ENCODE measurements around the gene SLC38A11. TPM values are rescaled to one million over a fixed set of nuclear protein-coding genes. Genes with fewer than 3 reads are reported as not detected.

SLC38A11 gene
- total and polyA plus RNA-seq, 2 of the 13 experiments (the other 11 are each of a cell fraction or from before 2014, with no cell fraction given): 14.0 to 14.3 TPM

DNA sequence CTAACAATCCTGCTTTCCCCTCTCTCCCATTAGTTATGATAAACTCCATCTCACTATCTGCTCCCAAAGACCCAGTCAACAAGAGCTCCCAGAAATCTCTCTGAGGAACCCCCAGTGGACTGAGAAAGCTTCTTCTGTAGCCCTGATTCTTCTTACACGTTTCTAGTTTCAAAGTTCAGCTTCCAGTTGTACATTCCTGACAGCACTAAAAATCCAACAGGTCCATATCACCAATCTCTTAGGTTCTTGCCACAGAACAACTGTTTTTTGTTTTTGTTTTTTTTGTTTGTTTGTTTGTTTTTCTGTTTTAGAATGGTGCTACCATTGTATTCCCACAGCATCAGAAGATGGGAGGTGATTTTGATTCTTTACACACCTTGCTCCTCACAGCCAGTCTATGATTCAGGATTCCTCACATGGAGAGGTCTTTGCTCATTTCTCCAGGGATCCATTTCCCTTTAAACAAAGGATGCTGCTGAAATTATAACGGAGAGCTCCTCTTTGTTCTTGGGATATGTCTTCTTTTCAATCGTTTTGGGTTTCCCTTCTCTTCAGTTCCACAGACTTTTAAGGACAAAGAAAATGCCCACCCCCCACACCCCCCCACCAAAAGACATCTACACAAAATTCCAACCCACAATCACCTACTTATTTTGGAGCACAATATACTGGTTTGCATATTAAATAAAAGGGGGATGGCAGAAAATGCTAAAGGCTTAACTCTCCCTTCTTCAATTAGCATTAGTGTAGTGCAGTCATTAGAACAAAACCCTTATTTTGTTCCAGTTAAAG, 57.7 kb downstream of the SLC38A11 start (continued):
- TF ChIP-seq ZSCAN22 (CRISPR knock-in tag; IDR thresholded peaks at IDR 0.05): 0 out of 2 replicates have a peak, but pooled peaks have one; percentile 41
- TF ChIP-seq ZNF20 (CRISPR knock-in tag; IDR thresholded peaks at IDR 0.05): 0 out of 2 replicates have a peak, but pooled peaks have one; percentile 24
- 0 out of 2 replicates have a peak, but pooled peaks have one; percentile 33 for TF ChIP-seq ZNF775 (CRISPR knock-in tag; IDR thresholded peaks at IDR 0.05; ENCODE audit: borderline replicate concordance)
- no peak for TF ChIP-seq RORA (CRISPR knock-in tag; IDR thresholded peaks at IDR 0.05)
- peak; percentile 51; the same call in 1 of the 2 replicates for TF ChIP-seq MEIS1 (CRISPR knock-in tag; IDR thresholded peaks at IDR 0.05; ENCODE audit: borderline replicate concordance)

DNA sequence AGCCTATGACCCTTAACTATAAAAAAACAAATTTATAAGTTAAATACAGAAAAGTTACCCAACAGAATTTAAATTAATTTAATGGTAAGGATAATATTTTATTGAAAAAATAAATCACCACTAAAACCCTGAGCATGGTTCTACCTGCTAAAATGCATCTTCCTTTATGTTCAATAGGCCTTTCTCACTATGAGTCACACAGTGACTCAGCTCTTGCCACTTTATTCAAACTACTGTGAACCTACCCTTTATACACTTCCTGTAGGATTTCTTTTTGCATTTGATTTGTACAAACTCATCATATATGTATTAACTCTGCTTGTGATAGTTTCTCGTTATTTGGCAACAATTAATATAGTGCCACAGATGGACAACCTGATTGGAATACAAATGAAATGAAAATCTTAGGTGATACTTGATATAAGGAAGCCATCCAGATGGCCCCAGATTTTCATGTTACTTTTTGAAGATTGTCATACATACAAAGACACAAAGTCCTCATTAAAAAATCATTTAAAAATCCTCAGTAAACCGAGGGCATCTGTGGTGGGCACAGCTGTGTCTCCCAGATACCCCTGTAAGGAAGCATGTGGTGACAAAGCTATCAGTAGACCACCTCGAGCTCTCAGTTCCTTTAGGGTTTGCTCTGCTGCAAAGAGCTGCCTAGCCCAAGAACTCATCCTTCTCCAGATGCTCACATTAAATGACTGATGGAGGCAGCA, 58.5 kb downstream of the SLC38A11 start:
- ChIA-PET POLR2A (interaction anchor here (0.6 to 2.1 kb wide), 7 partner anchors 8 to 55 kb away, joined by 3 to 14 read pairs (median 5); partner anchors contain the start of gene COBLL1), CTCF (ENCODE audit: low intra/inter-chr PET ratio, low total read pairs) (no interaction called here)
- Histone ChIP-seq H4K20me1 (ENCODE audit: insufficient read depth, low read length) (no peaks in the 10 kb centered on the region), H2AFZ (ENCODE audit: low read length) (peak overlapping the region; percentile 73), H3K9me3 (ENCODE audit: low read length) (no peaks in the 10 kb centered on the region), H3K27me3 (ENCODE audit: control insufficient read depth in 1 of 2, insufficient read depth in 2 of 2, low read length in 2 of 2) (no peaks in the 10 kb centered on the region), H3K4me1 (ENCODE audit: insufficient read depth, low read length) (peaks cover 34% of the 10 kb centered on the region), H3K9ac (ENCODE audit: insufficient read depth, low read depth, low read length) (0 out of 2 replicates have a peak overlapping the region, but pooled peaks have one; percentile 4), H3K4me3 (replicated peaks in 1 of 3; ENCODE audit: insufficient read depth in 1 of 3, low read depth in 2 of 3, low read length in 3 of 3) (no peak overlapping the region), H3K36me3 (replicated peaks in 1 of 2; ENCODE audit: control insufficient read depth in 1 of 2, insufficient read depth in 2 of 2, low read length in 2 of 2) (no peaks in the 10 kb centered on the region), H3K79me2 (ENCODE audit: insufficient read depth, low read length) (no peaks in the 10 kb centered on the region), H3K4me2 (ENCODE audit: low read depth, low read length) (no peak overlapping the region; the same call in 1 of the 2 replicates), H3K27ac (ENCODE audit: extremely low read length, insufficient read depth, low read length) (peak overlapping the region; percentile 41)
- peak; percentile 63 for DNase-seq (ENCODE audit: low spot score)
- BruUV-seq (replicated peaks): no TSS peak
- peak; percentile 69 for ATAC-seq
- 57% methylated on average over 3 of the region's 3 CpGs for WGBS (ENCODE audit: low lambda C conversion rate)
- in situ Hi-C loops (cut with HindIII; ENCODE audit: extremely low pct_ligation_motif_present, low pct_unique_long_range_greater_than_20kb): no loop called here
- intact Hi-C loops (cut with micrococcal nuclease; ENCODE audit: unreplicated experiment): loop anchor here (5.0 kb wide), 1 partner anchor 54 kb away; the partner anchor contains the start of gene COBLL1
- FAIRE-seq: no peak
- TF ChIP-seq DR1 (CRISPR knock-in tag; IDR thresholded peaks at IDR 0.05): no peak
- TF ChIP-seq, protein P1, sequence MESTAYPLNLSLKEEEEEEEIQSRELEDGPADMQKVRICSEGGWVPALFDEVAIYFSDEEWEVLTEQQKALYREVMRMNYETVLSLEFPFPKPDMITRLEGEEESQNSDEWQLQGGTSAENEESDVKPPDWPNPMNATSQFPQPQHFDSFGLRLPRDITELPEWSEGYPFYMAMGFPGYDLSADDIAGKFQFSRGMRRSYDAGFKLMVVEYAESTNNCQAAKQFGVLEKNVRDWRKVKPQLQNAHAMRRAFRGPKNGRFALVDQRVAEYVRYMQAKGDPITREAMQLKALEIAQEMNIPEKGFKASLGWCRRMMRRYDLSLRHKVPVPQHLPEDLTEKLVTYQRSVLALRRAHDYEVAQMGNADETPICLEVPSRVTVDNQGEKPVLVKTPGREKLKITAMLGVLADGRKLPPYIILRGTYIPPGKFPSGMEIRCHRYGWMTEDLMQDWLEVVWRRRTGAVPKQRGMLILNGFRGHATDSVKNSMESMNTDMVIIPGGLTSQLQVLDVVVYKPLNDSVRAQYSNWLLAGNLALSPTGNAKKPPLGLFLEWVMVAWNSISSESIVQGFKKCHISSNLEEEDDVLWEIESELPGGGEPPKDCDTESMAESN (CRISPR knock-in tag; conservative IDR thresholded peaks at IDR 0.05): no peak
- peak; percentile 58; the same call in 1 of the 2 replicates for TF ChIP-seq MIER3 (CRISPR knock-in tag; IDR thresholded peaks at IDR 0.05; ENCODE audit: borderline replicate concordance)
- TF ChIP-seq POGZ (CRISPR knock-in tag; IDR thresholded peaks at IDR 0.05): 0 out of 2 replicates have a peak, but pooled peaks have one; percentile 29
- TF ChIP-seq U2AF2 (IDR thresholded peaks at IDR 0.05; ENCODE audit: low read depth, low read length): no peak
- TF ChIP-seq EED (CRISPR knock-in tag; IDR thresholded peaks at IDR 0.05): no peak

Measured in HepG2 (cell line).